ENCODE data around the gene FKBP5.
"Not testable (repeated sequence)": the region's sequence is repeated elsewhere in the genome, so short reads cannot be mapped to it uniquely, and the experiment has no call there.

FKBP5 gene

DNA sequence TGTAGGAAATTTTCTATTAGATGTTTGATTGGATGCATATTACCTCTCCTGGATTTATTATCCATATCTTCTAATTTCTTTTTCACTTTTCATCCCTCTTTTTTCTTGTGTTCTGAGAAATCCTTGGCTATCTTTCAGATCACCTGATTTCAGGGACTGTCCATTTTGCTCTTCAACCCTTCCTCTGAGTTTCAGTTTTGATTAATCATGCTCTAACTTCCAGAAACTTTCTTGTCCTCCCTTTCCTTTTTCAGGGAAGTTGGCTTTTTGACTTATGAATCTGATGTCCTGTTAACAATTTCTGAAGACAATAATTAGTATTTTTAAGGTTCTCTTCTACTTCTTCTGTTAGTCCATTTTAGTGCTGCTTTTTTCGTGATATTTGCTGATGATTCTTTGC is 79.1 kb downstream of the FKBP5 start:
- no peak for DNase-seq (ENCODE audit: low read depth)

- no peak for DNase-seq (ENCODE audit: low read depth)
These were observed 81.0 kb downstream of the FKBP5 start for GRCh38 chr6:35607517-35608233.

GRCh38 chr6:35605600-35605999 is 83.1 kb downstream of the FKBP5 start:
- DNase-seq (ENCODE audit: low read depth): no peak

DNA sequence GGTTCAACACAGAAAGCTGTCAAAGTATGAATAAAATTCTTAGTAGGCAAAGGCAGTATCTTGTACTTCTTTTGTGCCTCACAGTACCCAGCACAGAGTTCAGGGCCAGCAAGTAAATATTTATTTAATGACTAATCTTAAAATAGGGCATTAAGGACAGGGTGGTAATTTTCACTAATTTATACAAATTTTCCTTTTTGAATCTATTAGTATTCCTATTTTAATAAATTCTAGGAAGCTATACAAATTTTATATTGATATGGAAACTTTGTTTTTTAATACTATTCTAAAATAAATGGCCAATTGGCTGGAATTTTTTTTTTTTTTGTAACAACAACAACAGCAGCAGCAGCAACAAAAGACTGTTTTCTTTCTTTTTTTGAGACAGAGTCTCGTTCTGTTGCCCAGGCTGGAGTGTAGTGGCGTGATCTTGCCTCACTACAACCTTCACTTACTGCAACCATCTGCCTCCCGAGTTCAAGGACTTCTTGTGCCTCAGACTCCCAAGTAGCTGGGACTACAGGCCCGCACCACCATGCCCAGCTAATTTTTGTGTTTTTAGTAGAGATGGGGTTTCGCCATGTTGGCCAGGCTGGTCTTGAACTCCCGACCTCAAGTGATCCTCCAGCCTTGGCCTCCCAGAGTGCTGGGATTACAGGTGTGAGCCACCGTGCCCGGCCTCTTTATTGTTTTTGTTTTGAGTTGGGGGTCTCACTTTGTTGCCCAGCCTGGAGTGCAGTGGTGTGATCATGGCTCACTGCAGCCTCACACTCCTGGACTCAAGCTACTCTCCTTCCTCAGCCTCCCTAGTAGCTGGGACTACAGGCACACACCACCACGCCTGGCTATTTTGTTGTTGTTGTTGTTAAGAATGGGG is 85.2 kb downstream of the FKBP5 start:
- no peak for DNase-seq (ENCODE audit: low read depth)

GRCh38 chr6:35602133-35602946 is 86.4 kb downstream of the FKBP5 start:
- DNase-seq (ENCODE audit: low read depth): no peak

- peak; percentile 28 for DNase-seq (ENCODE audit: low read depth)
These were observed 87.2 kb downstream of the FKBP5 start for GRCh38 chr6:35601331-35602132.

DNA sequence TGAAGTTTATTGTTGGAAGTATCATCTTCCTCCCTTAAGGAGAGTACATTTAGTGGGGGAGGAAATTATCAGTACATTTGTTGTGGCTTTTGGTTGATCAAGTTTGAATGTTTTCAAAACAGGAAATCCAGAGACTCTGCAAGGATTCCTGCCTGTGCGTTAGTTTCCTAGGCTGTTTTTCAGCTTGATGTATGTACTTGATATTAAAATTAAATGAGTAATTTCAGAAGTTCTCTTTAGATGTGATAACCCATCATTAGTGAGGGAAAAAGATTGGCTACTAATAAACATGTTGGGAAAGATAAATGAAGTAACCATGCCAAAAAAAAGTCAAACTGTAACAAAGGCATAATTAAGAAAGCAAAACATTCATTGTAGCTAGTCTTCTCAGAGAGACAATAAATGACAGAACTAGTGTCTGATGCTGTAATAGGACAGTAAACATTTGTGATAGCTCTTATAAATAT is 88.0 kb downstream of the FKBP5 start:
- no peak for DNase-seq (ENCODE audit: low read depth)

DNA sequence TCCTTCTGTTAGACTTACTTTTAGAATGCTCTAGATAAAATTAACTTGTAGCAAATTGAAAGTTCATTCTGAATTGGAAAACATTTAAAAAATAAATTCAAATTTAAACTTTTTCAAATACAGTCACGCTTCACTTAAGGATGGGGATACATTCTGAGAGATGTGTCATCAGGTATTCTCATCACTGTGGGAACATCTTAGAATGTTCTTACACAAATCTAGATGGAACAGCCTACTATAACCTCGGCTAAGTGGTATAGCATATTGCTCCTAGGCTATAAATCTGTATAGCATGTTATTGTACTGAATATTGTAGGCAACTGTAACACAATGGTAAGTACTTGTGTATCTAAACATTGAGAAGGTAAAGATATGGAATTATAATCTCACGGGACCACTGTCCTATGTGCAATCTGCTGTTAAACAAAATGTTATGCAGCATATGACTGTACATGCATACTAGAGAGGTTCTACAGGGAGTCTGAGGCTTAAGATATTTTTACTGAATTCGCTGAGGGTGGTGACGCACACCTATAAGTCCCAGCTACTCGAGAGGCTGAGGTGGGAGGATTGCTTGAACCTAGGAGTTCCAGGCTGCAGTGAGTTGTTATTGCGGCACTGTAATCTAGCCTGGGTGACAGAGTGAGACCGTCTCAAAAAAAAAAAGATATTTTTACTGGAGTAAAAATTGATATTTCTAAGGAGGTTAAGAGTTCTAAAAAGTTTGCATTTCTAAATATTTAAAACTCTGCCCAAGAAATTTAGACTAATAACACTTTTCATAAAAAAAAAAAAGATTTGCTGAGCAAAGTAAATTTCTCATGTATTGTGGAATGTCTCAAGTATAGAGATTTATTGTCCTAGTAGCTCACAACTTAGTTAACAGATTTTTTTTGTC is 88.7 kb downstream of the FKBP5 start:
- no peak for DNase-seq (ENCODE audit: low read depth)

GRCh38 chr6:35598621-35599020 is 90.1 kb downstream of the FKBP5 start:
- not testable (repeated sequence) for DNase-seq (ENCODE audit: low read depth)

- DNase-seq (ENCODE audit: low read depth): no peak
These were observed 92.0 kb downstream of the FKBP5 start for GRCh38 chr6:35596448-35597442.

DNA sequence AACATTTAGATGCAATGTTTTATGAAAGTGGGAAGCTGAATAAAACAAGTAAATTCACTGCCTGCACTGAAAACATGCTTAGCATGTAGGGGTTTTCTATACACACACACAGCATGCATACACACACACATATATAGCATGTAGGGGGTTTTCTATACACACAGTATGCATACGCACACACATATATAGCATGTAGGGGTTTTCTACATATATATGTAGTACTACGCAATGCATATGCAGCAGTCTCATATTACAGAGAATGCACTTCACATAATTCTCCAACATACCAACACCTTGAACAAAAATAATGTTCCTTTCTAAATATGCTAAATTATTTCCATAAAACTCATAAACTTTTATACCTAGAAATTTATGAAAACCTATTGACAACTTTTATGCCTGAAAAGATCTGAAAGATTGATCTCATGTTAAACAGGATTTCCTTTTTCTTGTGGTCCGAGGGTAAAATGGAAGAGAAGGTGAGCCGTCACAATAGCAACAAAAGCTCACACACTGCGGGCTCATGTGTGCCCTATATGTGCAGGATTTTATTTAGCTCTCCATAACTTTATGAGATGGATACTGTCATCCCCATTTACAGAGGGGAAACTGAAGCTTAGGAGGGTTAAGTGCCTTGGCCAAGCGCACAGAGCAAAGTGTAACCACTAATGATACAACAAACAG is 94.1 kb downstream of the FKBP5 start:
- DNase-seq (ENCODE audit: low read depth): no peak

- no peak for DNase-seq (ENCODE audit: low read depth)
These were observed 96.5 kb downstream of the FKBP5 start for GRCh38 chr6:35592178-35592577.

DNA sequence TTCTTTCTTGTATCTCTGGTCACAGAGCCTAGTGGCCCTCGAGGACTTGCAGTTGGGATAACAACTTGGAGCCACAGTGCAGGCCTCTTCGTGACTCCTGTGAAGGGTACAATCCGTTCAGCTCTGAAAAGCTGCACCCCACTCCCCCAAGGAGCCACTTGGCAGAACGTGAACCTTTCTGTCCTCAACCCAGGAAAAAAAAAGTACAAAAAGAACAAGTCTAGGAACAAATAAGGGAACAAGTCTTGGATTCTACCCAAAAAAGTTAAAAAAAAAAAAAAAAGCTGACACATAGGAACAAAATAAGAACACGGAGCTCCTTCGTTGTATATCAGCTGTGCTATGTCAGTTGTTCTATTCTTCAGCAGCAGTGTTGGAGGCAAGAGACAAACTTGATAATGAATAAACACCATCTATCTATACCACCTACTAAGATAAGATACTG is 98.1 kb downstream of the FKBP5 start:
- no peak for DNase-seq (ENCODE audit: low read depth)

GRCh38 chr6:35589904-35590303 is 98.8 kb downstream of the FKBP5 start:
- DNase-seq (ENCODE audit: low read depth): no peak

- no peak for DNase-seq (ENCODE audit: low read depth)
These were observed 99.4 kb downstream of the FKBP5 start for GRCh38 chr6:35589201-35589739.

DNA sequence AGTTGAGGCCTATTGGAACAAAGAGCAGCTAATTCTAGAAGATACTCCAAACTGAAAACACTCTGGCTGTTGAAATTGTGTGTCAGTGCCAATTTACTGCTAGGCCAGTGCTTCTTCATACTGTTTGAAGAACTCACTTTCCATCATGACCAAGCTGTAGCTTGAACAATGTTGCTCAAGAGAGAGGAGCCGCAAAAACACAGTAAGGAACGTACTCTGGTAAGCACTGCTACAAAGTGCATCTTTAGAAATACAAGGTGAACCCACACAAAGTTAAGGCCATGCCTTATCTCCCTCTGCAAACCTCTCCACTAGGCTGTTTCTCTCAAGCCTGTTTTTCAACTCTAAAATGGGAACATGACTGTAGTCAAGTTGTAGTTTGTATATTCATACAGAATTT is 101.5 kb downstream of the FKBP5 start:
- no peak for DNase-seq (ENCODE audit: low read depth)

GRCh38 chr6:35586542-35586941 is 102.2 kb downstream of the FKBP5 start:
- DNase-seq (ENCODE audit: low read depth): no peak

- no peak for DNase-seq (ENCODE audit: low read depth)
These were observed 103.1 kb downstream of the FKBP5 start for GRCh38 chr6:35585658-35586057.

Measured in activated T-helper 9 cell treated with anti-CD3 and anti-CD28 coated beads, Interleukin-2, amount 50 U/mL, for 16 hours (primary cell).